HG03135 (cell line): ENCODE data around the gene HTRA3.

Source experiments
- ATAC-seq: cut with Tn5 transposase; IDR thresholded peaks from one replicate; pipeline ENCODE4 v1.9.1; 2021; ENCODE audit warnings: mild to moderate bottlenecking, moderate library complexity; ENCODE audit not compliant: unreplicated experiment

The HTRA3 gene

DNA sequence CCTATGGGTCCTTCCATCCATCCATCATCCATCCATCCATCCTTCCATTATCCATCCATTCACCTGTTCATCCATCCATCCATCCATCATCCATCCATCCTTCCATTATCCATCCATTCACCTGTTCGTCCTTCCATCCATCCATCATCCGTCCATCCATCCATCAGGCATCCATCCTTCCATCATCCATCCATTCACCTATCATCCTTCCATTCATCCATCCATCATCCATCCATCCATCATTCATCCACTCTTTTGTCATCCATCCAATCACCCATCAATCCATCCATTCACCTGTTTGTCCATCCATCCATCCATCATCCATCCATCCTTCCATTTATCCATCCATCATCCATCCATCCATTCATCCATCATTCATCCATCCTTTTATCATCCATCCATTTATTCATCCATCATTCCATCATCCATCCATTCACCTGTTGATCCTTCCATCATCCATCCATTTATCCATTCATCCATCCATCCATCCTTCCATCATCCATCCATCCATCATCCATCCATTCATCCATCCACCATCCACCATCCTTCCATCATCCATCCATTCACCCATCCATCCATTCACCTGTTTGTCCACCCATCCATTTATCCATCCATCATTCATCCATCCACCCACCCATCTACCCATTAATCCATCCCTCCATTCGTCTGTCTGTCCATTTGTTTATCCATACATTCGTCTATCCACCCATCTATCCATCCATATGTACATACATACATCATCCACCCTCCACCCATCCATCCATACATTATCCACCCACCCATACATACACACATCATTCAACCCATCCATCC lies 35.7 kb upstream of the HTRA3 start:
- no peak for ATAC-seq

DNA sequence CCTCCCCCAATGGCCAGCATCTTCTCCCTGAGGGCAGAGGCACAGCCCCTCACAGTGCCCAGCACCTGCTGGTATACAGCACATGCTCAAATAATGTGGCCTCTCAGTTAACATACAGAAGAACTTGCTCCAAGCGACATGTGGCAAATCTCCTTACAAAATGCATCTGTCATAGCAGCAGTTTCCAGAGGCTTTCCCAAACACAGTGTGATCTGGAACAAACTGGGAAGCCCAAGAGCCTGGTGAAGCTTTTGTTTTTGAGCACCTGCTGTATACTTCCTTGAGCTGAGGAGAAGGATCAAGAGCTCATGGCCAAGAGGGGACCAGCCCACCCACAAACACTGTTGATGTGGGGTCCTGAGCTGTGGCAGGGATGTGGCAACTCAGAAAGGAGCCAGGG lies 34.8 kb upstream of the HTRA3 start:
- ATAC-seq: no peak

DNA sequence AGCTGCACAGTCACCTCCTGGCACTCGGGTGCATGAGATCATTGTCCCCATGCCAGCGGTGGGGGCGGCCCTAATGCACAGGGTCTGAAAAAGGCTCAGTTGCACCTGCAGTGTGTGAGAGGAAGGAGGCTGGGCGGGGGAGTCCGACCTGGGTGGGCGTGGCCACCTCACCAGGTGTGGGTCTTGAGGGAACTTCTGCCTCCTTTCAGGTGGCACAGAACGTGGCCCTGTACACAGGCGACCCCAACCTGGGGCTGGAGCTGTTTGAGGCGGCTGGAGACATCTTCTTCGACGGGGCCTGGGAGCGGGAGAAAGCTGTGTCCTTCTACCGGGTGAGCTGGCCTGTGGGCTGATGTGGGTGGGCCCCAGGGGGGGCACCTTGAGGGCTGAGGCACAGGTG lies 34.3 kb upstream of the HTRA3 start:
- no peak for ATAC-seq

DNA sequence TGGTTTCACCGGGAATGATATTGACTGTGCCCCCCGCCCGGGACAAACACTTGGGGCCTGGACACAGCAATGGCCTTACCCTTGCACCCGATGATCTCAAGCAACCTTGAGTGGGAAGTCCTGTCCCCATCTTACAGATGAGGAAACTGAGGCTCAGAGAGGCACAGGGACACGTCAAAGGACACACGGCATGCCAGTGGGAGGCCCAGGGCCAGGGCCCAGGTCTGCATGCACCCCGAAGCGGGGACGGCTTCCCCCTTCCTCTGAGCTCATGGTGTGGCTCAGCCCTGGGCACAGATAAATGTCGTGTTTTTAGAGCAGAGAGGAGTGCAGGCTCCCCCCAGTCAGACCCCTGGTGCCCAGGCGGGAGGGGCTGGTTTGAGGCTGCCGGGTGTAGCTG lies 33.9 kb upstream of the HTRA3 start:
- no peak for ATAC-seq

DNA sequence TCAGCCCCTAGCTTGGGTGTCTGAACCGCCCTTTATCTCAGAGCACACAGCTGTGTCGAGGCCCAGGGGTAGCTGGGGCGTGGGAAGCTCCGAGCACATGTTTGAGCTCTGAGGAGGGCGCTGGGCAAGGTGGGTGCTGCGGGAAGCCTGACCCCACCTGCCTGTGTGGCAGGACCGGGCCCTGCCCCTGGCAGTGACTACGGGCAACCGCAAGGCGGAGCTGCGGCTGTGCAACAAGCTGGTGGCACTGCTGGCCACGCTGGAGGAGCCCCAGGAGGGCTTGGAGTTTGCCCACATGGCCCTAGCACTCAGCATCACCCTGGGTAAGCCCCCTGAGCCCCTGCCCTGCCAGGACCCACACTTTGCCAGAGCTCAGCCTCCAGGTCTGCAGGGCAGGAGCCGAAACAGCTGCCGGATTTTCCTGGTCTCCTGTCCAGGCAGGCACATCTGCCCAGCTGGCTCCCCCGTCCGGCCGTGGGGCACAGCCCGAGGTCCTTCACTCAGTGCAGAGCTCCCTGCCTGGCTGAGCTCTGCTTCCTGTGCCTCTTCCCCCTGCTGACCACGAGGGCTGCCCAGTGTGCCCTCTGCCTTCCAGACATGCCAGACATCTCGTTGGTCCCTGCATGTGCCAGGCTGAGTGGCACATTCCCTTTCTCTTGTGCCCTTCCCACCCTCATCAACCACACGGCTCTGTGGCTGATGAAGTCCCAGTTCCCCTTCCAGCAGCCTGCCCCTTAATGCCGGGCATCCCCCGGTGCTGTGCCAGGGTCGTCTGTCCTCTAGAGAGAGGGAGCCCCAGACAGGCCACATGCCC lies 33.2 kb upstream of the HTRA3 start:
- no peak for ATAC-seq

DNA sequence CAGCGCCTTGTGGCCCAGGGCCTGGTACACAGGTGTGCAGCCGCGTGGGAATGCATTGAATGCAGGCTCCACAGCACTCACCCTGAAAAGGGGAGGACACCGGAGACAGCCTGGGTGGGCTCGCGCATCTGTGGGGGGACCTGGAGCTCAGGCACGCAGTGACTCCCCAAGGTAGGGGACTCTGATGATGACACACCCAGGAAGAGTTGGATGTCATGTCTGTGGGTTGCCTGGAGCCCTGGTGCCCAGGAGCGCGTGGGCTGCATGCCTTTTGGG lies 32.7 kb upstream of the HTRA3 start:
- no peak for ATAC-seq

DNA sequence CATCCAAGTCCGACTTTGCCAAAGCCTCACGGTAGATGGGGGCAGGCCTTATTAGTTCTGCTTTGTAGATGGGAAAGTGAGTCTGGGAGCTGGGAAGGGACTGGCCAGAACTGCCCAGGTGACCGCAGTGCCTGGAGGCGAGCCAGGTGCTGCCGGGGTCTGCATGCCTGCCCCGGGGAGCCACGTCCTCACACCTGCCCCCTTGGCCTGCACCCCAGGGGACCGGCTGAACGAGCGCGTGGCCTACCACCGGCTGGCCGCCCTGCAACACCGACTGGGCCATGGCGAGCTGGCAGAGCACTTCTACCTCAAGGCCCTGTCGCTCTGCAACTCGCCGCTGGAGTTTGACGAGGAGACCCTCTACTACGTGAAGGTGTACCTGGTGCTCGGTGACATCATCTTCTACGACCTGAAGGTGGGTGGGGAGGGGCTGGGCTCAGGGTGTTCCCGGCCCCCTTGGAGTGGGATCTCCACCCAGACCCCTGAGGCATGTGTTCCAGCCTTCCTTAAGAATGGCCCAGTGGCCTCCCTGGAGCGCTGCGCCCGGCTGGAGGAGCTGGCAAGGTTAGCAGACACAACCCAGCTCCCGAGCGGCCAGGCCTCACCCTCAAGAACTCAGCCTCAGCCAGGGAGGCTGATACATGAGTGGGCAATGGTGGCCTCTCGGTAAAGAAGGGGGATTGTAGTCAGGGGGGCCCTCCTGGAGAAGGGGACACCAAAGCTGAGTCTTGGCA lies 32.1 kb upstream of the HTRA3 start:
- ATAC-seq: no peak

DNA sequence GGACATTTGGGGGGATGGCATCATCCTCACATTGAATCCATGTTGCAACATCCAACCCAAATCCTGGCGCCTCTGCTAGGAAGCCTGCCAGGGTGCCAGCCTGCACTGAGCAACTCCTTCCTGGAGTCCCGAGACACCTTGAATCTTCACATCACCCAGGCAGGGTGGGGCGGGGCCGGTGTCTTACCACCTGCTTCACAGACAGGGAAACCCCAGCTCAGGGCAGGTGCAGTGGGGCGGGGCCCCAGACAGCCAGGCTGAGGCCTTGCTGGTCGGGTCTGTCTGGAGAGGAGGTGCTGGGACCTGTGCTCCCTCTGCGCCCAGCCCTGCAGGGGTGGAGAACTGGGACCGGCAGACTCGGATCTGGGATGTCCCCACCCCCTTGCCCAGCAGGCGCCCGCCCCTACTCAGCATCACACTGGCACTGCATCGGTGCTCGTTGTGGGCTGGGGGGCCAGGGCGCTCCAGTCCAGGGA lies 31.5 kb upstream of the HTRA3 start:
- ATAC-seq: no peak

DNA sequence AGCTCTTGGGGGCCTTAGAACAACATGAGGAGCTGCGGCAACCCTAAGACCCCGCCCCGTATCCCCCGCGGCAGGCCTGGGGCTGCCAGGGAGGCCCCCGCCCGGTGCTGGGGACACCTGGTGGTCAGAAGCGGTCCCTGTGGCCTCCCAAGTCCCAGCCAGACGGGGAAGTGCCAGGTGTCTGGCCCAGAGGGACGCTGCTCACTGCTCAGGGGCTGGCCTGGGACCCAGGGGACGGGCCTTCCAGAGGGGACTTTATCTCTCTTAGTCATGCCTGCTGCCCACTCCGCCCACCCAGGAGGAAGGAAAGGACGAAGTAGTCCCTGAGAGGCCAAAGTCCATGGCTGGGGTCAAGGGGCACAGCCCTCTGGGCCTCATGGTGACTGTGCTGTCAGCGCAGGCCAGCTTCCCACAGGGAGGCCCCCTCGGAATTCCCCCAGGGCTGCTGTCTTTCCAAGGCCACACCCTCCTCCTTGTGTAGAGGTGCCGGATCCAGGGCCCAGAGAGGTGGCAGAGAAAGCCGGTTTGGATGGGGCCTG lies 31.0 kb upstream of the HTRA3 start:
- ATAC-seq: no peak

DNA sequence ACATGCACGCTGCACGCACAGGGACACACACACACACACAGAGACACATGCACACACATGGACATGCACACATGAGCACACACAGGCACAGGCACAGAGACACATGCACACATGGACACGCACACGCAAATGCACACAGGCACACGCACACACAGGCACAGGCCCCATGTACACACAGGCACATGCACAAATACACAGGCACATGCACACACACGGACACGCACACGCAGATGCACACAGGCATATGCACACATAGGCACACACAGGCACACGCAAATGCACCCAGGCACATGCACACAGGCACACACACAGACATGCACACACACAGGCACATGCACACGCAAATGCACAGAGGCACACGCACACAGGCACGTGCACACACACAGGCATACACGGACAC lies 30.3 kb upstream of the HTRA3 start:
- ATAC-seq: no peak

DNA sequence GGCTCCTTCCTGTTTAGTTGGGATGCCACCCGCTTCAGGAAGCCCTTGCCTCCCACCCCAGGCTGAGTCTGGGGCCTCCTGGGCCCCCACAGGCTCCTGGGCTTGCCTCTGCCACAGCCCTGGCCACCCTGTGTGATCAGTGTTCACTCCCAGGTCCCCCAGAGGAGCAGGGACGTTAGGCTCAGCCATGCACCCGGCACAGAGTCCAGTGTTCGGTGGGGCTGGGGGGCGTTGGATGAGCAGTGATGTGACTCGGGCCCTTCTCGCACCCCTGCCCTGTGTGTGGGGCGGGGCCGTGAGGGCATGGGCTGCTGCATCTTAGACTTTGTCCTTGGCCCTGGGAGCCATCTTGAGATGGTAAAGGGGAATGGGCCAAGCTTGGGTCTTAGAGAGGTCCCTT lies 29.9 kb upstream of the HTRA3 start:
- ATAC-seq: no peak

DNA sequence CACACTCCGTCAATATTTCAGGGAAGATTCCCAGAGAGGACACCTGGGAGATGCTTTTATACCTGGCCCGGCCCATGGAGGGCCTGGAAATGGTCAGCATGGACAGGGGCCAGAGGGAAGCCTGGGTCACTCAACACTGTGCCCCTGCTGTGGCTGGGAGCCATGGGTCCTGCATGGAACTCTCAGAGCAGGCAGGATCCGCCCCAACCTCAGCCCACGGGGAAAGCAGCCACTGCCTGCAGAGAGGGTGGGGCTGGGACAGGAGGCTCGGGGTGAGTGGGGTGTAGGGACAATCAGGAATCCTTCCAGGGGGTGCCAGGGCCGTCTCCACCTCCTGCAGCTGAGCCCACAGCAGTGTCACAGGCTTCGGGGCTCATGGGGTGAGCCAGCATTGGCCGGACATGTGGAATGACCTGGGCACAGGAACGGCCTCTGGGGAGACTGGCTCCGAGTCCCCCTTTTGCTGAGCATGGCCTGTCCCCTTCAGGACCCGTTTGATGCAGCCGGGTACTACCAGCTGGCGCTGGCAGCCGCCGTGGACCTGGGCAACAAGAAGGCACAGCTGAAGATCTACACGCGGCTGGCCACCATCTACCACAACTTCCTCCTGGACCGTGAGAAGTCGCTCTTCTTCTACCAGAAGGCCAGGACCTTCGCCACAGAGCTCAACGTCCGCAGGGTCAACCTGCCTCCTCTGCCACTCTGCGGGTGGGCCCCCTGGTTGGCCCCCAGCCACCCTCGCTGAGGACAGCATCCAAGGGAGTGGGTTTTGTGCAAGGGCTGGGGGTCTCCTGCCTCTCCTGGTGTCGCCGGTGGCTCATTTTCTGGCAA lies 29.1 kb upstream of the HTRA3 start:
- no peak for ATAC-seq

DNA sequence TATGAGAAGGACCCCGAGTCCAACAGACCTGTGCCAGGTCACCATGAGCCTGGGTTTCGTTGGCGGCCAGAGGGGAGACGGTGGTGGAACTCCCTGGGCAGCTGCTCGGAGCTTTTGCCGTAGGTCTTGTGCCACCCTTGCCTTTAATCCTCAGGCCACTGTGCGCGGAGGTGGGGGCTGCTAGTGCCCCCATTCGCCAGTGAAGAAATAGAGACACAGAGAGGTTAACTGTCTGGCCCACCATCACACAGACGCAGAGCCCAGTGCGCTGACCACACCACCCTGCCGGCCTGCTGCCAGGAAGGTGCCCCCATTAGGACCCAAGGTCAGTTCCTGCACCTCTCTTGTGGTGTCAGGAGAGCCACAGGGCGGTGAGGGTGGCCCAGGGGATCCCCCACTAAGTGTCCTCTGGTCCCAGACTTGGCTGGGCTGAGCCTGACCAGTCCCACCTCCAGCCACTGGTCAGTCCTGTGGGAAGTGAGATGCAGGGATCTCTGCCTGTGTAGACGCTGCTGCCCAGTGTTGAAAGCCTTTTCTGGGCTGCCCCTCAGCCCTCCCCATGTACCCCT lies 28.3 kb upstream of the HTRA3 start:
- ATAC-seq: no peak

DNA sequence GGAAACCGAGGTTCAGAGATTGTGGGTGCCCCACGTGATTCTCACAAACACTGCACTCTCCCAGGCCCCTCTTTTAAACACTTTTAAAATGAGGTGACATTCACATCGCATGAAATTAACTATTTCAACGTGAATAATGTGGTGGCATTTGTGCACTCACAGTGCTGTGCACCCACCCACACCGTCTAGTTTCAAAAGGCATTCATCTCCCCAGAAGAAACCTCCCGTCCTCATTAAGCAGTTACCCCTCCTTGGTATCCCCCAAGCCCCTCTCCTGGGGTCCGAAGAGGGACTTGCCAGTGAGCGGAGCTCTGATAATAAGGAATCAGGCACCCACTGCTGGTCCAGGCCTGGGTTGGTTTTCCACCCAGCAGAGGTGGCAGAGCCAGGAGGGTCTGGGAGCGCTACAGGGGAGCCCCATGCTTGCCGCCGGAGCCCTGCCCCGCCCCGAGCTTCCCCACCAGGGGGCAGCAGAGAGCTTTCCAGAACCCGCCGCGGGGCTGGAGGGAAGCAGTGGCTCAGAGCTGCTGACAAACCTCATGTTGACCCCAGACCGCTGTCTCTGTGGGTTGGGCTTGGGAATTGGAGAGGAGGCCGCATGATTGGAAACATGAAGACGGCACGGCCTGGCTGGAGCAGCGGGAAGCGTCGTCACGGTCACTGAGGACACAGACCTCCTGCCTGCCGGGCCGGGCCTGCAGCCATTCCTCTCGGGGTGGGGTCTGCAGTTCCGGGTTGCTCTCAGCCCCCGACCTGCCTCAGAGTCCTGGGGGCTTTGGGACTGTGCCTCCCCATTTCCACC lies 27.5 kb upstream of the HTRA3 start:
- ATAC-seq: peak; percentile 61

DNA sequence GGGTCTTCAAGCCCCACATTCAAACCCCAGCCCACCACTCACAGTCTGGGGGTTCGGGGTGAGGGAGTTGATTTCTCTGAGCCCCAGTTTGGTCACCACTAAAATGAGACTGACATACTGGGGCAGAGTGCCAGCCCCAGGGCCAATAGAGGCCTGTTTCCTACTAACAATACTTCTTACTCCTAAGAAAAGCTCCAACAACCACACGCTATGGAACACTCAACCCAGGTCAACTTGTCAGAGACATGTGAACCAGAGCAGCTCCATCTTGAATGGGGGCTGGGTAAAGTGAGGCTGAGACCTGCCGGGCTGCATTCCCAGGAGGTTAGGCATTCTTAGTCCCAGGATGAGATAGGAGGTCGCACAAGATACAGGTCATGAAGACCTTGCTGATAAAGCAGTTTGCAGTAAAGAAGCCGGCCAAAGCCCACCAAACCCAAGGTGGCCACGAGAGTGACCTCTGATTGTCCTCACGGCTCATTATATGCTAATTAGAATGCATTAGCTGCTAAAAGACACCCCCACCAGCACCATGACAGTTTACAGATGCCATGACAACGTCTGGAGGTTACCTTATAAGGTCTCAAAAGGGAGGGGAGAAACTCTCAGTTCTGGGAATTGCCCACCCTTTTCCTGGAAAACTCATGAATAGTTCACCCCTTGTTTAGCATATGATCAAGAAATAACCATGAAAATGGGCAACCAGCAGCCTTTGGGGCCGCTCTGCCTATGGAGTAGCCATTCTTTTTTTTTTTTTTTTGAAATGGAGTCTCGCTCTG lies 26.6 kb upstream of the HTRA3 start:
- no peak for ATAC-seq

DNA sequence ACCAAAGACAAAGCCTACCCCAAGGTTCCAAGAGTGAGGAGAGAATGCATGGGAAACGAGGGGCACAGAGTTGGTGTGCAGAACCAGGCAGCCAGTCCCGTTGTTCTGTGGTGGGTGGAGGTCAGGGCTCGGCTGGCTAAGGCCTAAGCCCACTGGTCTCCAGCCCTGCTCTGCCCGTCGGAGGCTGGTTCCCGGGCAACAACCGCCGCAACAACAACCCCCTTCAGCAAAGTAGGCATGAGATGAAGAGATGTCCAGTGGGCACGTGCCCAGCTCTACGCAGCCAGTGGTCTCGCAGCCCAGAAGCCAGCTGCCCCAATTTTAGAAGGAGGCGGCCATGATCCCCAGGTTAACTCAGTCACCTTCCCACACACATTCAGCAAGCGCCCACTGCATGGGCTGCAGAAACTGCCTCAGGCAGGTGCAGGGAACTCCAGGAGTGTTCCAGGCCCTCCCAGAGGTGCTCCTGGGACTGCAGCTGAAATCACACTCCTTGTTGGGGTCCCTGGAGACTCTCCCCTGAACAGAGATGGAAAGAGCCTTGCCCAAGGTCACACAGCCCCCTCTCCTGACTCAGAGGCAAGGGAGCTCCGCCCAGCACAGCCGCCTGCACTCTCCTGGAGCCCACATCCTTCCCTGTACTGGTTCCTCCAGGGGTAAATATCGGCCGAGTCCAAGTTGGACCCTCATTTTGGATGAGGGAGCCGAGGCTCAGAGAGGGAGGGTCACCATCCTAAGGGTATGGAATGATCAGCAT lies 25.4 kb upstream of the HTRA3 start:
- ATAC-seq: no peak

DNA sequence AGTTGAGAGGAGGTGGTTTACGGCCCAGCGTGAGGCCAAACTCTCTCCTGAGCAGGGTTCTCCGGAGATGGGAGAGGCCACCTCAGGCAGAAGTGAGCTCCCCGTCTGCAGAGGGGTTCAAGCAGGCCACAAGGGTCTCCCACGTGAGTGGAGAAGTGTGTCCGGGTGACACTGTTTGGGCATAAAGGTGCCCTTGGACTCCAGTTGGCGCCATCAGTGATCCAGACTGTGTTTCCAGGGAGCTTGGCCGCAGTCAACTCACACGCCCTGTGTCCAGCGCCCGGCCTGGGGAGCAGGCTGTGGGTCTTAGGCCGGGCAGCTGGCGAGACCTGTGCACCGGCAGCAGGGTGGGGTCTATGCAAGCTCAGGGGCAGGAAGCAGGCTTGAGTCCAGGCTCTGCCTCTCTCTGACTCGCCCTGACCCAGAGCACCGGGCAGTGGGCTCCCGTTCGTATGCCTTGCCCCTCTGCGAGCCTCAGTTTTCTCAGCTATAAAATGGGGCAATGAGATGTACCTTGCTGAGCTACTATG lies 24.6 kb upstream of the HTRA3 start:
- no peak for ATAC-seq
